Kidney glomerular epithelial cell (primary cell): Measurements from ENCODE around the gene EML4.

Experiments used
- DNase-seq: peaks from one replicate; lab custom pipeline; 2025; lab: John Stamatoyannopoulos, UW

EML4 gene

DNA sequence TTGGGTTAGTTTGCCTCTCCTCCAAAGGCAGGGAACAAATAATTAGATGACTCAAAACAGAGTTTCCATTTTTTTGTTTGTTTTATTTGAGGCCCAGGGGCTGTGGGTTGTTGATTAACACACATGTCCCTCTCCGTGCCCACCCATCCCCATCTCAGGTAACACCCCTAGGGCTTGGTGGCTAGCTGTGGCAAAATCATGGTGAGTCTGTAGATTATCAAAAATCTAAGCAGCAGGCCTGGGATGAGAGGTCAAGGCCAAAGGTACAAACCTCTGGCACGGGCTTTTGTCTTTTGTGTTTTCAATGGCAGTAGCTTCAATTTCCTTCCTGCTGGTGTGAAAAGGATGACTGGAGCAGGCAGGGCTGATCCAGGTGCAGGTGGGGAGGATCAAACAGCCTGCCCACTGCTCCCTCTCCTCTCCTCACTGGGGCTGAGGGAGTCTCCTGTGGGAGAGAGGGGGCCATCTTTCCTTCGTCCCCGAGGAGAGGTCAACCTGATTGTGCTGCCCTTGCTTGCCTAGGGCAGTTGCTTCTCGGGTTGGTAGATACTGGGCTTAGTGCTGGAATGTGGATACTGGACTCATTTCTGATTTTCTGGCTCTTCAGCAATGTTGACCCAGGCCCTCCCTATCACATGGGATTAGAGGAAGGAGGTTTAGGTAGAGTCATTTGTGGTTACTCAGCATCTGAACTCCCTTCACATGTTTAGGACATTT, 31.9 kb upstream of the EML4 start:
- no peak for DNase-seq

DNA sequence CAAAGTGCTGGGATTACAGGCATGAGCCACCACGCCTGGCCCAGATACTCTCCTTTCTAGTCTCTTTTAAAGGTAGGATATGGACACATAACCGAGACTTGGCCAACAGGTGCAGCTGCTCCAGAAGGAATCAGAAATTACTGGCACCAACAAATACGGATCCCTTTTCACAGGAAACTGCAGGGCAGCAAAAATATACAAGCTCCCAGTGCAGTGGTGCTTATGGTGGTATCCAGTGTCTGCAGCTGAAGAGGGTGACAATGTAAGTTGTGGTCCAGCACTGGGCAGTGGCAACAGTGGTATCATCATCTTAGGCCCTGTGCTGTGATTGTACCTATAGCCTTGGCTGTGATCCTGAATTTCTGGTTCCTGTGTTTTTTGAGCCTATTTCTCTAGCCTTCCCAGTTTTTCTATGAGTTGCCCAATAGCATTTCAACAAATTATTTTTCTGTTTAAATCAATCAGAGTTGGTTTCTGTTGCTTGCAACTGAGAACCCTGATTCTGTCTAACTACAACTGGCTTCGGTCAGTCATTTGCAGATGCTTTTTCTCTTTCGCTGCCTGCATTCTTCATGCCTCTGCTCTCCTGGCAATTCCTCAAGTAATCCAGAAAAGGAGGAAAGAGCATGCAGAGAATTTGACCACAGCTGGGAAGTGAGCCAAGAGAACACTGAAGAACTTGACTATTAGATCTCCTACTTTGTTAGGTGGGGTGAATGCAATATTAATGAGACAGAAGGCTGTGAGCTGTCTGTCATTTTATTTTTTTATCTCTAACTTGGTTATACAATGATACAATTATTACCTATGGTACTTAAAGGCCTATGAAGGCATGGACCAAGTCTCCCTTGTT, 30.8 kb upstream of the EML4 start:
- peak; percentile 97 for DNase-seq

DNA sequence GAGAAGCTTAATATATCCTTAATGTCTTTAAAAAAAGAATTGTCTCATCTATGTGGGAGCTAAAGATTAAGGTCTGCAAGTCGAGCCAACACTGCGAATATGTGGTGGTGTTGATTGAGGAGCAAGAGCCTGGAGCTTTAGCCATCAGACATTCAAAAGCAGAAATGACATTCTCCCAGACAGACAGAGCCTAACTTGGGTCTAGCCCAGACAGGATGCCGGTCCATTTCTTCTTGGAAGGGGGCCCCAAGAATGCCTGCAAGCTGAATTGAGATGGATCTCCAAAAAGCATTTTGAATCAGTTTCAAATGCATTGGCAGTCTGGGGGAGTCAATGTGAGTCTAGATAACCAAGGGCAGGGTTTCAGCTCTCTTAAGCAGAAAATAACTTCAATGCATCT, 30.1 kb upstream of the EML4 start:
- no peak for DNase-seq

DNA sequence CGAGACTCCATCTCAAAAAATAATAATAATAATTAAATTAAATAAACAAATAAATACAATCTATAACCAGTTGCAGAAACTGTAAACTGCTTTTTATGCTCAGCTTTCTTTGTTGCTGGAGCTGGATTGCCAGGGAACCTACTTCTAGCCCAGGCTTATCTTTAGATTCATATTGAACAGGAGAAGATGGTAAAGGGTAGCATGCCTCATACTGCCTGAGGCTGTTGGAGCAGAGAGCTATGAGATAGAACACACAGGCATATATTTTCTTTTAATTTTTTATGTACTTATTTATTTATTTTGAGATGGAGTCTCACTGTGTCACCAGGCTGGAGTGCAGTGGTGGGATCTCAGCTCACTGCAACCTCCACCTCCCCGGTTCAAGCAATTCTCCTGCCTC, 28.7 kb upstream of the EML4 start:
- no peak for DNase-seq

DNA sequence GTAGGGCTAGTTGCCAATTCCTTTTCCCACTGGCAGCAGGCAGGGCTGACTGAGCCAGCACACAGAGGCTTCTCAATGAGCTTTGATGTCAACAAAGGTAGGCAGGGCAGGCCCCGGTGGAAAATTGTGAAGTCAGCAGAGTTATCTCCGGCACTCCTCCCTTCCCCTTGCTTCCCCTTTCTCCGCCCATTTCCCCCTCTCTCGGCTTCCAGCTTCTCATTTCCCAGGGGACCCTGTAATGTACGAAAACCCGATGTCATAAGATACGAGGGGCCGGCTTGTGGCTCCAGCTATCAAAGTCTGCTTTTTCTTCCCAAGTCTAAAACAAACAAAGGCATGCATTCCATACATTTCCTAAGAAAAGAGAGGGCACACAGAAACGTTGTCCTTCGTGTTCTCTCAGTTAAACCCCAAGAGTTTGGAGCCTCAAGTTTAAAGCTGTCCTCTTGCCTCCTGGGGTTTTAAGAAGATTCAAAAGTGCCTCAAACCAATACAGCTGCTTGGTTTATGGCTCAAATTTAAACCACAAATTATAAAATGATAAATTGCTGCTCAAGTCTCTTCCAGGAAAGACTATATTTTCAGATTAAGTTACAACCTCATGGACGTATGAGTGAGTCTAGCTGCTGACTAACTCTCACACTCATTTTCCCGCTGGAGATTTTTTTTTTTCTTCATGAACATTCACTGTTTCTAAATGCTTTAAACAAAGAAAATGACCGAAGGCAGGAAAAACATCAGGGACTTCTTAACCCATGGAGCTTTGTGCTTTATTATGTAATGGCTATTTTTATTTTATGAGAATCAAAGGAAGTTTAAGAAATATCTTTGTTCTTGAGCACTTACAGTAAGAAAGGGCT, 27.2 kb upstream of the EML4 start:
- peak; percentile 42 for DNase-seq

DNA sequence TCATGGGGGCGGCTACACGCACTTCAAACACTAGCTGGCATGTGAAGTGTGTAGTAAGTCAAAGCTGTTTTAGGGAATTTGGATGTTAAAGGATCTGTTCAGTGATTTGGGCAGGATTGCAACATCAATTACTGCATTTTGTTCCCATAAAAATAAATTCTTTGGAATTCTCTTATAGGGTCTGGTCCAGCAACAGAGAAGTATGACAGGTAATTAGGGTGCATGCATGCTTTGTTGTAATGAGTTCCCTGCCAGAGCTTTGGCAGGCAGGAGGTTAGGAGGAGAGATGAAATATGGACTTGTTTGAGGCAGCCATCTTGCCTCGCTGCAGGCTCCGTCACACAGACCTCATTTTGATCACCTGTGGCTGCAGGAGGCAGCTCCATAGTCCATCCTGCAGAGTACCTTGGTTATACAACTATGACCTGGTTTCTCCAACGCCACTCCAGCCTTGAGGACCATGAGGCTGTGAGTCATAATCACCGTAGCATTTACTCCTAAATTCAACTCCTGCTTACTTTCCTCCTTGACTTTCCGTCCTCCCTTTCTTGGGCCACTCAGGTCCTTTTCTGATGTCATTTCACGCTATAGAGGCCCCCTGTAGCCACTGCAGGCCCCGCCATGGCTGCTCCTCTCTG, 26.5 kb upstream of the EML4 start:
- no peak for DNase-seq

DNA sequence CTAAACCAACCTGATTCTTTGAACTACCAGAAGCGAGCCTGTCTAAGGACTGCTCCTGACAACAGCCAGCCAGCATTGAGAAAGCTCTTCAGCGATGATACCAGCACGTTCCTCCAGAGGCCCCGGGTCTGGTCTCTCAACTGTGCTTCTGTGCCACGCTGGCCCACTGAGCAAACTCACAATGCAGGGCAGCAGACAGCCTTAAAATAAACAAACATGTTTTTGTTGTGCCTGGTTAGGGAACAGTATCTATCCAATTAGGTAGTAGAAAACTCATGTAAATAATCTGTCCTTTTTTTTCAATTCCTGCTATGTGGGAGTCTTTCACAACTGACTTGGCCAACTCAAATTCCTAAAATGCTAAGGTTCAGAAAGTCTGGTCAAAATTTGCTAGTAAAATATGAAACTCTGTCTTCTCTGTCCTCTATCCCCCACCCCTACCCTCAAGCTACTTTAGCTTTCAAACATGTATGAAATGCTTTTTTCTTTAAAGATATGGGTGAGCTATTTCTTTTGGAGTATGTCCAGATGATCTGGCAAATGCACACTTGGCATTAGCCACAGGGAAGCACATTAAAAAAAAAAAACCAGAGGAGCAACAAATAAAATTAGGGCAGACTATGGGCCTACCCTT, 21.4 kb upstream of the EML4 start:
- DNase-seq = peak; percentile 19

DNA sequence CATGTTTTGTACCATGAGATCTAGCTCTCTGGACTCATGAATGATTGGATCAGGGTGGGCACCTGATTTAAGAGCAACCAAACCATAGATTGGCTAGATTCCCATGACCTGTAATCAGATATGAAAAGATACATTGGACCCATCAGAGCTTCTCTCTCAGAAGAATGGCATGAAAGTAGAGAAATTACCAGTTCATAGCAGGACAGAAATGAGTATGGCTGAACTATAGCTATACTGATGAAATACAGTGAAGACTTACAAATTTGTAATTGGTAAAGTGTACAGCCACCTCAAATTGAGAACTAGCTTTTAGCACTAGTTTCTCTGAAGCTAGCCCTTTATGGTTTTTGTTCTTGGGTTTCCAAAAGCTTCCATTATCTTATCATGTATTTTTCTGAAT, 19.0 kb upstream of the EML4 start:
- no peak for DNase-seq

DNA sequence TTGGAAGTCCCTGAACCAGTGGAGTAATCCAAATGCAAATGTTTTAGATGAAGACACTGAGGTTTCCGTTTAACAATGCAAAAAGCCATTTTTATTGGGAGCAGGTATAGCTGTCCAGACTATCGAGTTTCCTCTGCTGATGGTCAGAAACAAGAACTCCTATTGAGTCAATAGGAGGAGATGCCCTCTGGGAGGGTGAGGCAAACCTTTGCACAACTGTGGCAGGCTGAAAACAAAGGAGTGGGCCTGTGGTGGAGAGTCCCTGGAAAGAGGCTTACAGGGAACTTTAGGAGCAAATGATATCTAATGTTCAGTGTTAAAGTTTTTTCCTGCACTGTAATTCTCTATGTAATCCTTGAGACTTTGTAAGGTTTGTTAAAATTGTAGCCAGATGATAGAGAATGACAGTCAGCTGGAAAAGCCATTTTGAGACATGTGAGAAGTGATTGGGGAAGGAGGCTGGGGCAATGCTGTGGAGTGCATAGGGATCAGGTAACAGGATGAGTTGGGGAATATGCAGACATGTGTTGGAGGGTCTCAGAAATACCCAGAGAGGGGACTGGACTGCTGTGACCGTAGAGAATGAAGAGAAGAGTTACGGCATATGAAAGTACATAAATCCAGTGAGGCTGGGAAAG, 15.1 kb upstream of the EML4 start:
- no peak for DNase-seq

DNA sequence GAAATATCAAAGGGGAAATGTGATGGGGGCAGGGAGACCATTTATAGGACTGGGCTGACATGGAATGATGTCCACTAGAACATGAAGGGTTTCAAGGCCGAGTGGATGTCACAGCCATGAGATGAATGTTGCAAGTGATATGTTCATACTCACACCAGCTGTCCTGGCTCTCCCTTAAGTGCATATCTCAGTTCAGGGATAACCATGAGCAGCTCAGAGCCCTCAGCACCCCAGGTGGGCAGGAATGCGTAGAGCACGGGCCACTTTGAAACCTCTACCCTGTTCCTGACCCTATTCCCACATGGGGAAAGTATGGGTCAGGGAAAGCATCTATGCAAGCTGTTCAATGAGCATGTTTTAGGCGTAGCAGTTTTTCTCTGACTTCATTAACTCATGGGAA, 12.4 kb upstream of the EML4 start:
- DNase-seq = no peak

DNA sequence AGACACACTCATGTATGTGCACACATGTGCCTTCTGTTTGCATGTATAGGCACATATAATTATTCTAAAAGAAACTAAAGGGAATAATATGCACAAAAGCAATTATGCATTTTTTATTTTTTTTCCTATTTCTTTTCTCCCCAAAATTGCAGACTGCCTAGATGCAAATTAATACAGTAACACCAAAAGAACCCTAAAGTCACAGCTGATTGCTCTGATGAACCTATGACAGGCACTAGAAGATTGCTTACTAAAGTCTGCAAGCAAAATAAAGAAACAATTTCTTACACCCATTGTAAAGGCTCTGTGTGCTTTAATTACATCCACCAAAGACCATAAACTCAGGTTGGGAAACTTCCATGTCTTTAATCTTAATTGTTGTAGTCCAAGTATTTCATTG, 7.7 kb upstream of the EML4 start:
- DNase-seq = no peak

DNA sequence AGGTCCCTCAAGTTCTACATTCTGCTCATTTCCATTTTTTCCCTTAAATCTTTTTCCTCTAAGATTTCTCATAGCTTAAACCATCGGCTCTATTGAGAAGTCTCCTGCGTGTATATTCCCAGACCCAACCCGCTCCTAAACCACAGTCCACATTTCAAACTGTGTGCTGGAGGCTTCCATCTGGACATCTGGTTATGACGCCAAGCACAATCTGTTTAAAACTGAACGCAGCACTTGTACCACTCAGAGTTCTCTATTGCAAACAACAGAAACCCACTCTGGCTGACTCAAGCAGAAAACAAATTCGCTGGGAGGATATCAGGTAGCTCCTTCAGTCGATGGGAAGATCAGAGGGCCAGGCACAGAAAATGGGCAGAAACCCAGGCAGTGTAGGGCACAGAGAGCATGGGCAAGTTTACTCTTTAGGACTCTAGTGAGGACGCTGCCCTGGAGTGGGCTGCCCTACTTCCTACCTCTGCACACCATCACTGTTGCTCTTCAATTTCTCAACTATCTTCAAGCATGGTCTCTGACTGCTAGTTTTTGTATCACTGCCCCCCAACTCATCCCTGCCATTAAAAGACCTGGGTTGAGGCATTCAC, 5.6 kb upstream of the EML4 start:
- no peak for DNase-seq

DNA sequence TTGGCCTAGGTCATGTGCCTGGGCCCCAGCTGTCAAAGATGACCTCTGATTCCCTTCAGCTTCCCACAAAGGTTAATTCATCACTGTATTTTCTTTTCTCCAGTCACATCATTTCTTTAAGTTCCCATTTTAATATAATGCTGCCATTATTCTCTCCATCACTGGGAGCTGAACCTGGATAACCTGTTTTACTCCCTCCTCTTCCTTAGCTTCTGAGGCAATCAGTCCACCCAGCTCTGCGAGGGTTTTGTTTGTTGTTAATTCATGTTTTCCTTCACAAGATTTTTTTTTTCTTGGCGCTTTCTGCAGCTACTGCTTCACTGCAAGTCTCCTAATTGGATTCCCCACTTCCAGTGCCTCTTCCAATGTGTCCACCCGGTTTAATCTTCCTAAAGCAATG, 5.1 kb upstream of the EML4 start:
- DNase-seq = no peak

DNA sequence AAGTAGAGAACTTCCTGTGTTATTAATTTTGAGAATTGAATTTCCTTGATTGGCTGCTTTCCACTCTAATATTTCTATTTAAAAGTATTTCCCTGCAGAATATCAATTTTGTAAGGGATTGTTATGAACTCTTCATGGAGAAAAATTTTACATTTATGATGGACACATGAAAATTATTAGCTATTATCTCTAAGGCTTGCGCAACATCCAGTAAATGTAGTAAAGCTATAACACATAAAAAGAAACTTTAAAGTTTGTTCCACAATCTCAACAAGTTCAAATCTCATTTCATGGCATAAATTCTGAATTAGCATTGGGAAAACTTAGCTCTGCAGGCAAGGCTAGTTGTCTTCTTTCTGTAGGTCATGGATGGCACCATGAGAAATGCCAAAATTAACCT, 4.2 kb upstream of the EML4 start:
- no peak for DNase-seq

DNA sequence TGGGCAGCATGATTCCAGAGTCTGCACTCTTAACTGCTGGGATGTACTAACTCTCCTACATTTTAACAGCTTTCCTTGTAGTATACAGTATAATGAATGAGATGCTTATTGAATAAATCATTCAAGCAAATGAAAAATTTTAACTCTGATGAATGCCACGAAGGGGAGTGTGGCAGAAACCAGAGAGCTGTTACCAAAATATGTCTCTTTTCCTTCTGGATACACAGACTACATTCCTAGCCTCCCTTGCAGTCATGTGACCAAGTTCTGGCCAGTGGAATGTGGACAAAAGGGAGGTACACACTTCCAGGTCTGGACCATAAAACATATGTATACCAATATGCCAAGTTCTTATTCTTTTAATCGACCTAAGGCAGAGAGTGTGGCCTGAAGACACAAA, 1.7 kb upstream of the EML4 start:
- DNase-seq = no peak

DNA sequence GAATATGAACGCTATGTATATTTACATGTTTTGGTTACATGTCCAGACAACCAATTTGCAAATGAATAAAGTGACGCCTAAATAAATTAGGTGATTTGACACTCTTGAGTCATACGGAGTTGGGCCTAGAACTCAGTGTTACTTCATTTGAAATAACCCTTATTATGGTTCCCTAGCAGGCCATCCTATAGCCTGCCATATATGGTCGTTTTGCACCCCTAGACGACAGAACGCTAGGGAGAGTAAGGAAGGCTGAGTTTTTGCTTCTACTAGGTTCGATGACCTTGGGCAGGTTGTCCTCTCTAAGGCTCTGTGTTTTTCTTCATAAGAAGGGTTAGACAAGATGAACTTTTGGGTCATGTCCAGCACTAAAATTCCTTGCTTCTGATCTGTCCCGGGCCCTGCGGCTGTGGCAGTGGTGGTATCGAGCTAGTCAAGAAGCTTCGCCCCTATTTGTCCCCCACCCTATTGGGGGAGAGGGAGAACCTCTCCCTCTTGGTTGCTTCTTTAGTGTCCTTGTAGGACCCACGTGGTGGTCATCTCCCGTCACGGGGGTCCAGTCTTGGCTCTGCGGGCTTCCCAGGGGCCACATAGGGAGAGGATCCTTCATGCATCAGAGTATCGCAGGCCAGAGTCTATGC, 574 bp upstream of the EML4 start:
- no peak for DNase-seq

DNA sequence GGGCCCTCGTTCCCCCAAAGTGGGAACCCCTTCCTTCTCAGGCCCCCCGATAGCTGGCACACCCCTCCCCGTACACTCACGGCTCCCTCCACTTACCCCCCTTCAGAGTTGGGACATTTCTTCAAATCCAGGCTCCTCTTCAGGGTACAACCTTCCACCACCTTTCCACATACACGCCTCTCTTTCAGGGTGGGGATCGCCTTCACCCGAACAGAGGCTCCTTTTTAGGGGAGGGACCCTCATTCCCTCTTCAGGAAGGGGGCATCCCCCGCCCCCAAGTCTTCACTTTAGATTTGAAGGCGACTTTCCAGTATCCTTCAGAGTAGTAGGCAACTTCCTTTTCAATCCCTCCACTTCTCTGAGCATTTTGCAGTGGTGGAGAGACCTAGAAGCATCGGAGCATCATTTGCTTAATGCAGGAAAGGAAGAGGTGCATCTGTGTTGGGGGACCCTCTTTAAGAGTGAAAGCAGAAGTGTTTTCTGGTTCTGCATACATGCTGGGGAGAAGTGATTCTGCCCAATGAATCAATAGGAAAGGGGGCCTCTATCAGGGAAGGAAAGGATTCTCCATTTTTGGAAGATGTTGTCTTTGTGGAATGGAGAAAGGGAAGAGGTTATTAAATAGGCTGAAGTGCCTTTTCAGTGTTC, 845 bp downstream of the EML4 start:
- DNase-seq = no peak

DNA sequence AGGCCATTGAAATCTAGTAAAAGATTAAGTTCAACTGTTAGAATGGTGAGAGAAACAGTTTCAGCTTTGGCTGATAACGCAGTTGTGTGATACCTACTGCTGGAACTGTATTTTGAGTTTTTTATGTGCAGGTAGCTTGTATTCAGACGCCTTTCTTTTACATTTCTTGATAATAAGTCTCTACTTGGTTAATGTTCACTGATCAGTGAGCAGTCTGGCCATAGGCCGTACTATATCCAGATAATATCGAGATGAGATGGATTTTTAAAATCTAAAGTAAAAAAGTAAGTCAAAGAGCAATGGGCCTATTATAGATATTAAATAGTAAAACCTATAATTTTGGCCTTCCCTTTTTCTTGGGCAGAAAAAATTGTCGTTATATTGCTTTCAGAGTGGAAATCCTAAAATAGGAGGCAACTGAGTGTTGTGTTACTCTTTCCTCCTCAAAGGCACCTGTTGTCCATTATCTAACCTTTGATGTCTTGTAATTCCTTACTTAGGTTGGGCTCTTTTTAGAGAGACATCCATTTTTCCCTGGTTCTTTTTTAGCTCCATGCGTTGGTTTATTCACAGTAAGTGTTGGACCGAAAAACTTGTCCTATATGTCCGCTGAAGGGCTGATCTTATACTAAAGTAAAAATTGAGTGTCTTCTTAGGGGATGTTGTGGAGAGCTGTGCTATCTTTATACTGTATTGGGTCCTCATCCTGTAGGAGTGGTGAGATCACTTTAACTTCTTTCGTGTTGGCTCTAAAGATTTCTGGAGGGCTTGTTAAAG, 1.7 kb downstream of the EML4 start:
- no peak for DNase-seq

DNA sequence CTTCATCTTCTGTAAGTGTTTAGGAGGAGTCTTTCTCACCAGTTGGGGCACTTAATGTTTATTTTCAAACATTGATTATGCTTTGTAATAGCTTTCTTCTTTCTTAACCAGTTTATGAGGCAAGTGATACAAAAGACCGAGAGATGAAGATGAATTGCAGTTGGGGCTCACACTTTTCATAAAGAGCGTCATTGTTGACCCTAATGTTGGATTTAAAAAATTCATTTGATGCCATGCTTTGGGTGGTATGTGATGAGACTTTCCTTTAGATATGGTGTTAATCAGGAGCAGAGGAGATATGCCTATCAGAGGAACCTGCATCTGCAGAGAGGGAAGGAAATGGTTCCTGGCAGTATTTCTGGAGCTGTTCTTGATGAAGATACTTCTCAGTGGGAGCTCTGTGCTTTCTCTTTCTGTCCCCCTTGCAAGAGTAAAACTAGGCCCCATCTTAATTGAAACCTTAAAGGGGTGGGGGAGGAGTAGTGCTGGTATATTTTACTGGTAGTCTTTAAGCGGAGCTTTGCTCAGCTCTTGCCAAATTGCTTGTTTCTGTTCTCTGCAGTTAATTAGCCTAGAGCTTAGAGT, 2.3 kb downstream of the EML4 start:
- no peak for DNase-seq
